Stimulated activated naive CD8-positive, alpha-beta T cell treated with anti-CD3 and anti-CD28 coated beads, Interleukin-15, Interleukin-2, amounts not matched to agents 100 U/mL and 50 U/mL, for 24 hours (primary cell): Measurements from ENCODE around the gene BLTP3A.
A peak's percentile ranks its signal among the peaks of the same experiment; 100 is the strongest.
"Not testable (repeated sequence)": the region's sequence is repeated elsewhere in the genome, so short reads cannot be mapped to it uniquely, and the experiment has no call there.

ENCODE experiments used
- ATAC-seq: fragments of 150-1000 bp; cut with Tn5 transposase; one replicate; pipeline ENCODE4 v1.10.0; 2021
- DNase-seq: peaks from one replicate; pipeline ENCODE4 v3.0.0; 2021

Gene BLTP3A

GRCh38 chr6:34791164-34791700 lies 651 bp upstream of the BLTP3A start:
- peak; percentile 38 for ATAC-seq

GRCh38 chr6:34792605-34793500 lies 970 bp downstream of the BLTP3A start:
- DNase-seq (peak; percentile 30), ATAC-seq (no peak)

More at GRCh38 chr6:34791164-34791700, 651 bp upstream of the BLTP3A start:
- peak; percentile 52 for DNase-seq

GRCh38 chr6:34793877-34794276 lies 2.0 kb downstream of the BLTP3A start:
- no peak for ATAC-seq
- DNase-seq: no peak

- DNase-seq: no peak
Measured at GRCh38 chr6:34795836-34796425, 4.0 kb downstream of the BLTP3A start.

GRCh38 chr6:34798057-34798456 lies 6.2 kb downstream of the BLTP3A start:
- DNase-seq (no peak), ATAC-seq (no peak)

More at GRCh38 chr6:34795836-34796425, 4.0 kb downstream of the BLTP3A start:
- ATAC-seq: no peak

- no peak for ATAC-seq
- no peak for DNase-seq
Measured at GRCh38 chr6:34799547-34799946, 7.7 kb downstream of the BLTP3A start.

- no peak for DNase-seq
- no peak for ATAC-seq
Measured at GRCh38 chr6:34804543-34804942, 12.7 kb downstream of the BLTP3A start.

- DNase-seq, ATAC-seq: not testable (repeated sequence)
Measured at GRCh38 chr6:34805074-34805473, 13.2 kb downstream of the BLTP3A start.

- DNase-seq (no peak), ATAC-seq (no peak)
Measured at GRCh38 chr6:34806738-34807453, 15.0 kb downstream of the BLTP3A start.

- DNase-seq, ATAC-seq: not testable (repeated sequence)
Measured at GRCh38 chr6:34808473-34808872, 16.6 kb downstream of the BLTP3A start.

GRCh38 chr6:34809419-34809818 lies 17.5 kb downstream of the BLTP3A start:
- ATAC-seq, DNase-seq: not testable (repeated sequence)

GRCh38 chr6:34810017-34810882 lies 18.4 kb downstream of the BLTP3A start:
- no peak for ATAC-seq
- DNase-seq: no peak

GRCh38 chr6:34810936-34811632 lies 19.2 kb downstream of the BLTP3A start:
- DNase-seq (peak; percentile 17), ATAC-seq (peak; percentile 94)

- no peak for ATAC-seq
- no peak for DNase-seq
Measured at GRCh38 chr6:34813028-34813713, 21.3 kb downstream of the BLTP3A start.

- DNase-seq (no peak), ATAC-seq (no peak)
Measured at GRCh38 chr6:34816635-34817301, 24.9 kb downstream of the BLTP3A start.

- ATAC-seq: no peak
- DNase-seq: no peak
Measured at GRCh38 chr6:34817446-34817845, 25.6 kb downstream of the BLTP3A start.

GRCh38 chr6:34818872-34819570 lies 27.1 kb downstream of the BLTP3A start:
- not testable (repeated sequence) for ATAC-seq, DNase-seq

GRCh38 chr6:34819571-34820480 lies 27.9 kb downstream of the BLTP3A start:
- DNase-seq (no peak), ATAC-seq (no peak)
